Measurements from ENCODE around the gene COMMD10. TPM values are rescaled to one million over a fixed set of nuclear protein-coding genes. Genes with fewer than 3 reads are reported as not detected.

Gene COMMD10
- total and polyA plus RNA-seq, 12 donors = 16.8 to 42.8 (median 35.4) TPM

GRCh38 chr5:116063950-116064349 is 20.9 kb upstream of the COMMD10 start:
- no peak overlapping the region for H3K4me3 ChIP-seq
- ATAC-seq = no peak
- no peak for DNase-seq
- WGBS, 2 donors = 80 to 83% methylated on average over 3 of the region's 3 CpGs
- TF ChIP-seq CTCF (IDR thresholded peaks at IDR 0.05) = no peak
- intact Hi-C loops (cut with DNase I) = loop anchor here in 5 of 10 donors (10.0 kb wide), 4 partner anchors 169 to 759 kb away; partner anchors contain the start of genes AP3S1 (in 1 of the 5) and ATG12 (in 1 of the 5)
- H3K27ac ChIP-seq = no peak overlapping the region
- no peaks in the 10 kb centered on the region for H3K36me3 ChIP-seq
- H3K27me3 ChIP-seq = peaks cover 0 to 34% (median 12%) of the 10 kb centered on the region in 7 donors
- peaks cover 0 to 5% (median 0%) of the 10 kb centered on the region in 9 donors for H3K4me1 ChIP-seq
- no peaks in the 10 kb centered on the region for H3K9me3 ChIP-seq

DNA sequence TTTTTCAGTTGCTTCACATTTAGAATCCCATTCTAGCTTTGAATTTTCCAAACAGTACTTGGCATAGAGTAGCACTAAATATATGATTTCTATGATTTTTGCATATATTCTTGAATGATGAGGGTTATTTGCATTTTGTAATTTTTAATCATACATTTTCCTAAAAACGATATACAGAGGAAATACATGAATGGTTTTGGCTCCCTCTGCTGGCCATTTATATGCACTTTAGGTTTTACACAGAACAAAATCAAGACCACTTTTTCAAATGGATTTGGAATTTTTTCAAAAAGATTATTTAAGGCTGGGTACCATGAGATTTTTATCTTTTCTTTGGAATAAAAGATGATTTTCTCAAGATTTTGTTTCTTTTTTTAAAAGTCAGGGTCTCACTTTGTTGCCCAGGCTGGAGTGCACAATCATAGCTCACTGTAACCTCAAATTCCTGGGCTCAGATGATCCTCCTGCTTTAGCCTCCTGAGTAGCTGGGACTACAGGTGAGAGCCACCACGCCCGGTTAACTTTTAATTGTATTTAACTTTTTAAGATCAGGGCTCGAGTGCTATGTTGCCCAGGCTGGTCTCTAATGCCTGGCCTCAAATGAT is 16.7 kb upstream of the COMMD10 start:
- intact Hi-C loops (cut with DNase I) = loop anchor here in 7 of 10 donors (2.0 to 10.0 kb wide), 7 partner anchors 173 to 763 kb away; partner anchors contain the start of genes AP3S1 (in 2 of the 7) and ATG12 (in 2 of the 7)
- ATAC-seq (peak in 1 of 8 donors; percentile 54), DNase-seq (peak in 1 of 2 donors; percentile 31)
- Histone ChIP-seq H3K4me1 (peaks cover 0 to 5% (median 0%) of the 10 kb centered on the region in 9 donors), H3K36me3 (no peaks in the 10 kb centered on the region), H3K9me3 (no peaks in the 10 kb centered on the region), H3K27ac (no peak overlapping the region), H3K27me3 (peaks cover 0 to 16% (median 5%) of the 10 kb centered on the region in 7 donors), H3K4me3 (no peak overlapping the region)
- peak; percentile 76 to 91 (median 85) for TF ChIP-seq CTCF (IDR thresholded peaks at IDR 0.05)
- WGBS, 2 donors = 19 to 22% methylated on average over 4 of the region's 4 CpGs

- DNase-seq = no peak
- no peaks in the 10 kb centered on the region for H3K36me3 ChIP-seq
- TF ChIP-seq CTCF (IDR thresholded peaks at IDR 0.05) = no peak
- peaks cover 0 to 15% (median 5%) of the 10 kb centered on the region in 7 donors for H3K27me3 ChIP-seq
- no peaks in the 10 kb centered on the region for H3K9me3 ChIP-seq
- 92 to 98% methylated on average over 1 of the region's 1 CpG for WGBS, 2 donors
- no peak for ATAC-seq
- H3K27ac ChIP-seq = no peak overlapping the region
- intact Hi-C loops (cut with DNase I) = no loop called here
- H3K4me3 ChIP-seq = no peak overlapping the region
- peaks cover 0 to 5% (median 0%) of the 10 kb centered on the region in 9 donors for H3K4me1 ChIP-seq
Measured at GRCh38 chr5:116071211-116071610, 13.6 kb upstream of the COMMD10 start.

DNA sequence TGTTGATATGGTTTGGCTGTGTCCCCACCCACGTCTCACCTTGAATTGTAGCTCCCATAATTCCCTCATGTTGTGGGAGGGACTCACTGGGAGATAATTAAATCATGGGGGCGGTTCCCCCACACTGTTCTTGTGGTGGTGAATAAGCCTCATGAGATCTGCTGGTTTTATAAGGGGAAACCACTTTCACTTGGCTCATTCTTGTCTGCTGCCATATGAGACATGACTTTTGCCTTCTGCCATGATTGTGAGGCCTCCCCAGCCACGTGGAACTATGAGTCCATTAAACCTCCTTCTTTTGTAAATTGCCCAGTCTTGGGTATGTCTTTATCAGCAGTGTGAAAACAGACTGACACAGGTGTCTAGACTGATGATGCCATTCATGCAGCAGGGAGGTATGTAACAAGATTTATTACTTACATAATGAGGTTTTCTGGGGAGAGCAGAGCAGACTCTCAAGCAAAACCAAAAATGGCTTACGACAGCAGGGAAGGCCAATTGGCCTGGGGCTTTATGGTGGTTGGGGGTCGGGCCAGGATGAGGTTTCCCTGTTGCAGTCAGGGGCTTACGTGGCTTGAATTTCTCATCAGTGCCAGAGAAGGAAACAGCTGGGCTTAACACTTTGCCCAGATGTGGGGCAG is 9.5 kb upstream of the COMMD10 start:
- no peak for TF ChIP-seq CTCF (IDR thresholded peaks at IDR 0.05)
- ATAC-seq = no peak
- Histone ChIP-seq H3K27ac (no peak overlapping the region), H3K9me3 (no peaks in the 10 kb centered on the region), H3K4me3 (no peak overlapping the region), H3K4me1 (peaks cover 0 to 6% (median 0%) of the 10 kb centered on the region in 9 donors), H3K27me3 (no peaks in the 10 kb centered on the region), H3K36me3 (no peaks in the 10 kb centered on the region)
- no peak for DNase-seq
- WGBS, 2 donors = 66 to 72% methylated on average over 6 of the region's 6 CpGs
- intact Hi-C loops (cut with DNase I) = loop anchor here in 1 of 10 donors (5.0 kb wide), 1 partner anchor 443 kb away; no protein-coding TSS in a partner anchor
